GM20000 (cell line): ENCODE results near the gene EPB41L5.

Experiments used
- DNase-seq: peaks from one replicate; pipeline ENCODE4 v3.0.0; 2012; ENCODE audit warnings: low spot score
- TF ChIP-seq, protein P1 (sequence below): IDR thresholded peaks from 2 replicates; pipeline ENCODE4 v1.5.1; 2012; ENCODE audit warnings: mild to moderate bottlenecking, control low read depth; ENCODE audit errors: extremely low read depth, missing control alignments

EPB41L5 gene

DNA sequence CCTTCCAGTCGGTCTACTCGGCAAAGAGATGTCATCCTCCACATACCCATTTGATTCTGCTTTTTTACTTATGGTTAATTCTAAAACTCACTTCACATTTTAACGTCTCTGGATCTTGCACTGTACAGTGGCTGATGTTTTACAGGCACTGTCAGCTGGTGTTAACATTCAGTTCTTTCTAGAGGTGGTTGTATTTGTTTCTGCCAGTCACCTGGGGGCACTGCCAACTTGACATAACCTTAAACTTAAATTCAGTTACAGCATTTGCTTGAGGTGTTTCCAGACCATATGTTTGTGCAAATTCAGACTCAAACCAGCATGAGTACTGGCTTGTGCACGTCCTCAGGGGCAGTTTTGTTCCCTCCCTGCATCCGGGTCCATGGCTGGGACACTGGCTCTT lies 215.6 kb downstream of the EPB41L5 start:
- no peak for DNase-seq
- TF ChIP-seq, protein P1, sequence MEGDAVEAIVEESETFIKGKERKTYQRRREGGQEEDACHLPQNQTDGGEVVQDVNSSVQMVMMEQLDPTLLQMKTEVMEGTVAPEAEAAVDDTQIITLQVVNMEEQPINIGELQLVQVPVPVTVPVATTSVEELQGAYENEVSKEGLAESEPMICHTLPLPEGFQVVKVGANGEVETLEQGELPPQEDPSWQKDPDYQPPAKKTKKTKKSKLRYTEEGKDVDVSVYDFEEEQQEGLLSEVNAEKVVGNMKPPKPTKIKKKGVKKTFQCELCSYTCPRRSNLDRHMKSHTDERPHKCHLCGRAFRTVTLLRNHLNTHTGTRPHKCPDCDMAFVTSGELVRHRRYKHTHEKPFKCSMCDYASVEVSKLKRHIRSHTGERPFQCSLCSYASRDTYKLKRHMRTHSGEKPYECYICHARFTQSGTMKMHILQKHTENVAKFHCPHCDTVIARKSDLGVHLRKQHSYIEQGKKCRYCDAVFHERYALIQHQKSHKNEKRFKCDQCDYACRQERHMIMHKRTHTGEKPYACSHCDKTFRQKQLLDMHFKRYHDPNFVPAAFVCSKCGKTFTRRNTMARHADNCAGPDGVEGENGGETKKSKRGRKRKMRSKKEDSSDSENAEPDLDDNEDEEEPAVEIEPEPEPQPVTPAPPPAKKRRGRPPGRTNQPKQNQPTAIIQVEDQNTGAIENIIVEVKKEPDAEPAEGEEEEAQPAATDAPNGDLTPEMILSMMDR = no peak
